Smooth muscle cell (in vitro differentiated cells): ENCODE measurements around the gene ANKRD22. TPM values are rescaled to one million over a fixed set of nuclear protein-coding genes. Genes with fewer than 3 reads are reported as not detected.

Source experiments
- DNase-seq: peaks from one replicate; lab custom pipeline; 2025; ENCODE audit not compliant: unreplicated experiment; lab: John Stamatoyannopoulos, UW
- H2AFZ ChIP-seq: fragments of 200-600 bp; sonication (generic); 2 replicates; pipeline ENCODE4 v1.6.0; 2016; ENCODE audit warnings: antibody characterized with exemption, low read depth, mild to moderate bottlenecking
- H3F3A ChIP-seq: fragments of 200-600 bp; sonication (generic); 2 replicates; pipeline ENCODE4 v1.6.0; 2017; ENCODE audit warnings: antibody characterized with exemption, low read depth
- H3K27ac ChIP-seq: fragments of 200-600 bp; sonication (generic); 2 replicates; pipeline ENCODE4 v1.5.1; 2016; ENCODE audit warnings: low read depth, mild to moderate bottlenecking
- H3K27me3 ChIP-seq: fragments of 200-600 bp; sonication (generic); 2 replicates; pipeline ENCODE4 v1.6.1; 2016; ENCODE audit warnings: low read depth, mild to moderate bottlenecking
- H3K36me3 ChIP-seq: fragments of 200-600 bp; sonication (generic); 2 replicates; pipeline ENCODE4 v1.5.1; 2016; ENCODE audit warnings: low read depth
- H3K4me1 ChIP-seq: fragments of 200-600 bp; sonication (generic); 2 replicates; pipeline ENCODE4 v1.5.1; 2016; ENCODE audit warnings: low read depth
- H3K4me2 ChIP-seq: fragments of 200-600 bp; sonication (generic); 2 replicates; pipeline ENCODE4 v1.6.0; 2016; ENCODE audit warnings: mild to moderate bottlenecking
- H3K4me3 ChIP-seq: fragments of 200-600 bp; sonication (generic); 2 replicates; pipeline ENCODE4 v1.5.1; 2016; ENCODE audit warnings: mild to moderate bottlenecking
- H3K79me2 ChIP-seq: fragments of 200-600 bp; sonication (generic); 2 replicates; pipeline ENCODE4 v1.6.0; 2016; ENCODE audit warnings: low read depth, mild to moderate bottlenecking
- H3K9ac ChIP-seq: fragments of 200-600 bp; sonication (generic); 2 replicates; pipeline ENCODE4 v1.6.0; 2016; ENCODE audit warnings: low read depth
- H3K9me3 ChIP-seq: fragments of 200-600 bp; sonication (generic); replicated peaks from 2 replicates; pipeline ENCODE4 v1.5.1; 2016; ENCODE audit warnings: low read depth
- H4K20me1 ChIP-seq: fragments of 200-600 bp; sonication (generic); 2 replicates; pipeline ENCODE4 v1.6.0; 2016; ENCODE audit warnings: low read depth
- CTCF ChIP-seq: fragments of 200-600 bp; sonication (generic); IDR thresholded peaks from 2 replicates; pipeline ENCODE4 v1.5.1; 2017; ENCODE audit warnings: borderline replicate concordance, mild to moderate bottlenecking, antibody characterized with exemption; ENCODE audit not compliant: insufficient read depth, poor library complexity, severe bottlenecking
- WGBS: methylation state at CpG from one replicate; pipeline ENCODE4 v1.1.7; 2016; ENCODE audit warnings: low lambda C conversion rate; 5-methylcytosine and 5-hydroxymethylcytosine counted together
- polyA plus RNA-seq: library from polyadenylated mRNA; unstranded; fragments of >200 nt; fragmentation: Nextera tagmentation; extraction: Ambion mirVana; gene quantifications from 2 replicates; pipeline ENCODE4 v1.2.1, GENCODE V29; 2016
- total RNA-seq: library from RNA; depleted of rRNA; stranded (reverse); fragments of >200 nt; gene quantifications from 2 replicates; pipeline ENCODE4 v1.2.3, GENCODE V29; 2014

The ANKRD22 gene
- total and polyA plus RNA-seq, 2 experiments from 2014 or later: 1.9 to 3.4 TPM

DNA sequence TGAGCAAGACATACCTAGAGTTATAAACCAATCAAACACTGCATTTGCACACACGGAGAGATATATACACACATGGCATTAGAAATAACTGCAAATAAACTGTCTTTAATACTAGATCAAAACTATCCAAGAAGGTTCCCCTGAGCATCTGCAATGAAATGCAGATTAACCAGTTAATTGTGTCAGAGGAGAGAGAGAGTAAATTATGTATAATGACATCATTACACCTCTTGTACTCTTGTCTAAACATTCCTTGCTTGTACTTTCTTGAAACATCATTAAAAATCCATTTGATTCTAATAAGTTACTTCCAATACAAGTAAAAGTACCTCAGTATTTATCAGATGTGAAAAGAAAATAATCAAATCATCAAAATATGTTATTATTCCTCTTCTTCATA lies 932 bp downstream of the ANKRD22 start:
- no peak overlapping the region for H2AFZ ChIP-seq
- H3K27me3 ChIP-seq: peaks cover 4% of the 10 kb centered on the region
- no peaks in the 10 kb centered on the region for H3K4me1 ChIP-seq
- 66% methylated on average over 1 of the region's 1 CpG for WGBS
- H3K4me3 ChIP-seq: peak overlapping the region; percentile 28
- H3K4me2 ChIP-seq: peak overlapping the region; percentile 15
- peak overlapping the region; percentile 71 for H3K27ac ChIP-seq
- H3K9me3 ChIP-seq: no peaks in the 10 kb centered on the region
- TF ChIP-seq CTCF: no peak
- no peak for DNase-seq
- no peaks in the 10 kb centered on the region for H3F3A ChIP-seq
- H3K36me3 ChIP-seq: no peaks in the 10 kb centered on the region
- H3K9ac ChIP-seq: peak overlapping the region; percentile 38
- no peaks in the 10 kb centered on the region for H4K20me1 ChIP-seq
- H3K79me2 ChIP-seq: no peaks in the 10 kb centered on the region

DNA sequence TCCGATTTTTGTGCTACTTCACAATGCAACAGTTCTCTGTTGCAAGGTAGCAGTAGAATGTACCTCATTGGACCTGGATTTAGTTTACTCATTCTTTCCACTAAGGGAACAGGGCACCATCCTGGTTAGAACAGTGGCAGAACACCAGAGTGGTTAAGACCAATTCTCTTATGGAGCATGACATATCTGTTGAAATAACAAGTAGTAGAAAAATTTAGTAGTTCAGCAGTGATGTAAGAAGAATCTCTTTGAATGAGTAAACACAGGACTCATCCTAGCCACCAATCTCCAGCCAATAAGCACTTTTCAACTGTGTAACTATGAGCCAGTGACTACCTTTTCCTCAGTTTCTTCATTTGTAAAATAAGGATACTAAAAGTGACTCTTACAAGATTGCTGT lies 2.4 kb downstream of the ANKRD22 start:
- H2AFZ ChIP-seq: no peak overlapping the region
- TF ChIP-seq CTCF: no peak
- H3K9me3 ChIP-seq: no peaks in the 10 kb centered on the region
- WGBS: 88% methylated on average over 1 of the region's 1 CpG
- no peak overlapping the region for H3K4me3 ChIP-seq
- no peaks in the 10 kb centered on the region for H3K79me2 ChIP-seq
- no peaks in the 10 kb centered on the region for H3F3A ChIP-seq
- H3K27ac ChIP-seq: no peak overlapping the region
- H3K4me1 ChIP-seq: no peaks in the 10 kb centered on the region
- no peaks in the 10 kb centered on the region for H3K36me3 ChIP-seq
- peaks cover 14% of the 10 kb centered on the region for H3K27me3 ChIP-seq
- no peak for DNase-seq
- H3K4me2 ChIP-seq: no peak overlapping the region
- H4K20me1 ChIP-seq: no peaks in the 10 kb centered on the region
- H3K9ac ChIP-seq: no peak overlapping the region

- Histone ChIP-seq H3K4me2 (no peak overlapping the region), H3K79me2 (no peaks in the 10 kb centered on the region), H3K27me3 (peaks cover 21% of the 10 kb centered on the region), H3F3A (no peaks in the 10 kb centered on the region), H4K20me1 (no peaks in the 10 kb centered on the region), H3K4me3 (no peak overlapping the region), H3K4me1 (no peaks in the 10 kb centered on the region), H3K9ac (no peak overlapping the region), H3K27ac (no peak overlapping the region), H3K36me3 (no peaks in the 10 kb centered on the region), H3K9me3 (no peaks in the 10 kb centered on the region), H2AFZ (no peak overlapping the region)
- 55% methylated on average over 1 of the region's 1 CpG for WGBS
- no peak for DNase-seq
- no peak for TF ChIP-seq CTCF
These were observed 3.1 kb downstream of the ANKRD22 start for GRCh38 chr10:88848499-88848898.

- H3K27ac ChIP-seq: no peak overlapping the region
- H3K4me2 ChIP-seq: no peak overlapping the region
- H3K9ac ChIP-seq: no peak overlapping the region
- no peaks in the 10 kb centered on the region for H4K20me1 ChIP-seq
- peaks cover 49% of the 10 kb centered on the region for H3K27me3 ChIP-seq
- no peaks in the 10 kb centered on the region for H3K9me3 ChIP-seq
- H3K4me3 ChIP-seq: no peak overlapping the region
- H3K4me1 ChIP-seq: no peaks in the 10 kb centered on the region
- no peaks in the 10 kb centered on the region for H3F3A ChIP-seq
- H2AFZ ChIP-seq: no peak overlapping the region
- no peak for DNase-seq
- TF ChIP-seq CTCF: no peak
- whole genome bisulfite sequencing: 93% methylated on average over 4 of the region's 4 CpGs
- H3K79me2 ChIP-seq: no peaks in the 10 kb centered on the region
- no peaks in the 10 kb centered on the region for H3K36me3 ChIP-seq
These were observed 8.5 kb downstream of the ANKRD22 start for GRCh38 chr10:88843171-88843570.
